ENCODE data around the gene ARL15.

The ARL15 gene

GRCh38 chr5:54135042-54135441, 175.3 kb downstream of the ARL15 start:
- H3K27ac ChIP-seq (replicated peaks): no peak overlapping the region
- no peak for TF ChIP-seq POLR2AphosphoS5 (IDR thresholded peaks at IDR 0.05; ENCODE audit: low read depth)
- no peak for TF ChIP-seq REST (IDR thresholded peaks at IDR 0.05; ENCODE audit: insufficient replicate concordance, low read depth)
- no peak for TF ChIP-seq SPI1 (IDR thresholded peaks at IDR 0.05; ENCODE audit: borderline replicate concordance, low read depth)
- no peak for TF ChIP-seq GABPA (IDR thresholded peaks at IDR 0.05; ENCODE audit: low read depth)
- no peak for TF ChIP-seq CTCF (IDR thresholded peaks at IDR 0.05; ENCODE audit: insufficient read depth, low read length)
- H3K27me3 ChIP-seq (ENCODE audit: insufficient read depth, poor library complexity, severe bottlenecking): no peaks in the 10 kb centered on the region
- H3K4me3 ChIP-seq (replicated peaks; ENCODE audit: insufficient read depth, low read length): no peak overlapping the region
- DNase-seq (ENCODE audit: low read depth in 1 of 2, low spot score in 1 of 2): no peak

GRCh38 chr5:54133917-54134316, 176.5 kb downstream of the ARL15 start:
- no peak for TF ChIP-seq POLR2AphosphoS5 (IDR thresholded peaks at IDR 0.05; ENCODE audit: low read depth)
- no peak for TF ChIP-seq SPI1 (IDR thresholded peaks at IDR 0.05; ENCODE audit: borderline replicate concordance, low read depth)
- TF ChIP-seq REST (IDR thresholded peaks at IDR 0.05; ENCODE audit: insufficient replicate concordance, low read depth): no peak
- TF ChIP-seq GABPA (IDR thresholded peaks at IDR 0.05; ENCODE audit: low read depth): no peak
- TF ChIP-seq CTCF (IDR thresholded peaks at IDR 0.05; ENCODE audit: insufficient read depth, low read length): no peak
- no peaks in the 10 kb centered on the region for H3K27me3 ChIP-seq (ENCODE audit: insufficient read depth, poor library complexity, severe bottlenecking)
- DNase-seq (ENCODE audit: low read depth in 1 of 2, low spot score in 1 of 2): no peak
- no peak overlapping the region for H3K27ac ChIP-seq (replicated peaks)
- no peak overlapping the region for H3K4me3 ChIP-seq (replicated peaks; ENCODE audit: insufficient read depth, low read length)

GRCh38 chr5:54120473-54120872, 189.9 kb downstream of the ARL15 start:
- no peak for DNase-seq (ENCODE audit: low read depth in 1 of 2, low spot score in 1 of 2)
- Histone ChIP-seq H3K27ac (replicated peaks) (no peak overlapping the region), H3K27me3 (ENCODE audit: insufficient read depth, poor library complexity, severe bottlenecking) (no peaks in the 10 kb centered on the region), H3K4me3 (replicated peaks; ENCODE audit: insufficient read depth, low read length) (no peak overlapping the region)
- TF ChIP-seq POLR2AphosphoS5 (IDR thresholded peaks at IDR 0.05; ENCODE audit: low read depth): no peak
- TF ChIP-seq REST (IDR thresholded peaks at IDR 0.05; ENCODE audit: insufficient replicate concordance, low read depth): no peak
- no peak for TF ChIP-seq CTCF (IDR thresholded peaks at IDR 0.05; ENCODE audit: insufficient read depth, low read length)
- no peak for TF ChIP-seq GABPA (IDR thresholded peaks at IDR 0.05; ENCODE audit: low read depth)
- TF ChIP-seq SPI1 (IDR thresholded peaks at IDR 0.05; ENCODE audit: borderline replicate concordance, low read depth): no peak
